Endothelial cell of umbilical vein (primary cell): ENCODE measurements around the gene EIF2S2. TPM values are rescaled to one million over a fixed set of nuclear protein-coding genes. Genes with fewer than 3 reads are reported as not detected.

Source experiments
- BruUV-seq: library from RNA; stranded (reverse); fragments of 400-500 nt; replicated peaks from 2 replicates; lab custom pipeline; 2021; lab: Mats Ljungman, UMichigan
- CTCF ChIA-PET: fragments of 300-600, 350-600 bp; sonication (Branson Sonifier 250); formaldehyde crosslinking; loops from one replicate; lab custom pipeline; 2021; ENCODE audit warnings: antibody characterized with exemption, inconsistent platforms; lab: Charles Lee
- POLR2A ChIA-PET: fragments of 300-600, 350-600 bp; sonication (Branson Sonifier 250); formaldehyde crosslinking; loops from one replicate; lab custom pipeline; 2021; ENCODE audit warnings: antibody characterized with exemption, inconsistent platforms; lab: Charles Lee
- DNase-seq: peaks from one replicate; pipeline ENCODE4 v3.0.0-alpha.2; 2011; ENCODE audit warnings: low read depth, low spot score
- FAIRE-seq: peaks from 2 replicates; lab custom pipeline; 2011; peaks lifted over from hg19 to GRCh38; lab: Jason Lieb, UNC
- H2AFZ ChIP-seq: 2 replicates; pipeline ENCODE4 v1.6.0; 2012; ENCODE audit warnings: low read depth, low read length, control low read depth, inconsistent platforms
- H3K27ac ChIP-seq: 2 replicates; pipeline ENCODE4 v1.5.1; 2011; ENCODE audit warnings: low read depth, mild to moderate bottlenecking, control low read depth, low read length, moderate library complexity; ENCODE audit not compliant: insufficient read depth
- H3K27me3 ChIP-seq, 2 experiments: 2 replicates each; pipeline versions ENCODE4 v1.6.0 to v1.6.1; 2011; ENCODE audit warnings: low read length in 2 of 2, mixed read lengths in 1 of 2; ENCODE audit not compliant: control insufficient read depth in 2 of 2, insufficient read depth in 2 of 2
- H3K36me3 ChIP-seq, 2 experiments: 2 replicates in 1 of 2; 3 replicates in 1 of 2; pipeline ENCODE4 v1.5.1; 2011; ENCODE audit warnings: low read length in 2 of 2, mild to moderate bottlenecking in 1 of 2, moderate library complexity in 1 of 2; ENCODE audit not compliant: control insufficient read depth in 2 of 2, insufficient read depth in 2 of 2; ENCODE audit errors: extremely low read depth in 1 of 2
- H3K4me1 ChIP-seq: 3 replicates; pipeline ENCODE4 v1.5.1; 2011; ENCODE audit warnings: mild to moderate bottlenecking, low read length; ENCODE audit not compliant: control insufficient read depth, insufficient read depth; ENCODE audit errors: extremely low read depth
- H3K4me2 ChIP-seq: 2 replicates; pipeline ENCODE4 v1.6.1; 2011; ENCODE audit warnings: low read length, control low read depth, mixed read lengths; ENCODE audit not compliant: insufficient read depth
- H3K4me3 ChIP-seq, 3 experiments: fragments of 200-600 bp in 1 of 3; sonication (generic), shearing (Covaris generic) in 1 of 3; replicated peaks in 1 of 3; 2 replicates each; pipeline ENCODE4 v1.5.1; 2011 to 2016; ENCODE audit warnings: control low read depth in 3 of 3, low read length in 3 of 3, mild to moderate bottlenecking in 2 of 3, inconsistent platforms in 1 of 3, low read depth in 1 of 3, moderate library complexity in 1 of 3; ENCODE audit not compliant: insufficient read depth in 1 of 3
- H3K79me2 ChIP-seq: 2 replicates; pipeline ENCODE4 v1.6.0; 2012; ENCODE audit warnings: low read length, inconsistent platforms; ENCODE audit not compliant: control insufficient read depth, insufficient read depth
- H3K9ac ChIP-seq: replicated peaks from 2 replicates; pipeline ENCODE3; 2011; ENCODE audit warnings: low read length, control low read depth; ENCODE audit not compliant: insufficient read depth; ENCODE audit errors: extremely low read depth
- H3K9me1 ChIP-seq: replicated peaks from 3 replicates; pipeline ENCODE4 v1.6.0; 2011; ENCODE audit warnings: mild to moderate bottlenecking, low read length; ENCODE audit not compliant: control insufficient read depth, insufficient read depth; ENCODE audit errors: extremely low read depth
- H3K9me3 ChIP-seq: replicated peaks from 2 replicates; pipeline ENCODE4 v1.5.1; 2012; ENCODE audit warnings: low read length, inconsistent platforms; ENCODE audit not compliant: control insufficient read depth, insufficient read depth
- H4K20me1 ChIP-seq: replicated peaks from 2 replicates; pipeline ENCODE3; 2011; ENCODE audit warnings: mild to moderate bottlenecking, low read length; ENCODE audit not compliant: control insufficient read depth, insufficient read depth; ENCODE audit errors: extremely low read depth
- EZH2 ChIP-seq: IDR thresholded peaks from 2 replicates; pipeline ENCODE4 v1.6.1; 2012; ENCODE audit warnings: borderline replicate concordance, low read depth, mild to moderate bottlenecking, moderate library complexity, low read length, inconsistent platforms; ENCODE audit not compliant: severe bottlenecking
- JUN ChIP-seq: IDR thresholded peaks from 2 replicates; pipeline ENCODE4 v1.6.1; 2011; ENCODE audit warnings: borderline replicate concordance, low read depth; ENCODE audit not compliant: insufficient read length, insufficient read depth
- MAX ChIP-seq: IDR thresholded peaks from 2 replicates; pipeline ENCODE4 v1.6.1; 2011; ENCODE audit not compliant: insufficient read depth, insufficient read length
- MYC ChIP-seq: IDR thresholded peaks from one replicate; pipeline ENCODE4 v1.6.1; 2011; ENCODE audit warnings: mild to moderate bottlenecking, low read depth, low read length
- POLR2A ChIP-seq: IDR thresholded peaks from 2 replicates; pipeline ENCODE4 v1.6.1; 2012; ENCODE audit warnings: low read depth, mild to moderate bottlenecking, control low read depth, low read length
- dilution Hi-C: fragments of 300-500 bp; cut with MboI; formaldehyde crosslinking; loops from one replicate; pipeline ENCODE4 v1.15.0; 2019; ENCODE audit warnings: low sequenced_read_pairs; ENCODE audit not compliant: extremely low pct_ligation_motif_present
- intact Hi-C: fragments of 100-400 bp; cut with micrococcal nuclease; formaldehyde crosslinking; loops from one replicate; pipeline ENCODE4 v1.10.0; 2022
- polyA plus RNA-seq, 4 experiments: library from polyadenylated mRNA; depleted of rRNA in 3 of 4; stranded (reverse) in 3 of 4; unstranded in 1 of 4; fragments of >200 nt; gene quantifications; 2 replicates each; pipeline versions ENCODE4 v1.2.1 to v1.2.3, GENCODE V29; 2011 to 2012; ENCODE audit warnings: missing spikeins in 1 of 4
- total RNA-seq: library from RNA; stranded (reverse); gene quantifications from 2 replicates; pipeline ENCODE4 v1.2.3, GENCODE V29; 2021
- TF ChIP-seq, protein P1 (sequence below), 2 donors: IDR thresholded peaks; 1 replicate in 1 of 2; 2 replicates in 1 of 2; pipeline ENCODE4 v1.5.1; 2011; ENCODE audit warnings: low read length in 2 of 2, mild to moderate bottlenecking in 2 of 2, moderate library complexity in 2 of 2, control low read depth in 1 of 2, inconsistent platforms in 1 of 2, low read depth in 1 of 2; ENCODE audit not compliant: insufficient read depth in 1 of 2; ENCODE audit errors: extremely low read depth in 1 of 2

Gene EIF2S2
- total and polyA plus RNA-seq, 2 donors (not counting 3 experiments of a cell fraction or from before 2014, with no cell fraction given): 38.8 to 99.3 TPM

DNA sequence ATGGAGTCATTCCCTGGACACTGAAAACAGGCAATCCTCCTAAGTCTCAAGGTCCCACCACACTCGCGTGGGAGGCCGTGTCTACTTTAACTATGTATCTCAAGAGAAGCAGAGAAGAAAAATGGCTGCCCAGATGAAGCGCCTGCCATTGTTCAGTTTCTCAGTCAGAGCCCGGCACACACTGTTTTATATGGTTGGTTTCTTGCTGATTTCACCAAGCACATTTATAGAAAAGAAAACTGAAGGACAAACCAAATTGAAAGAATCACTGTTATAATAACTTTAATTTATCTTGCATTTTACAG, 22.9 kb downstream of the EIF2S2 start:
- H3K9me3 ChIP-seq: no peaks in the 10 kb centered on the region
- CTCF ChIA-PET: no interaction called here
- TF ChIP-seq JUN (no peak), POLR2A (no peak), MAX (no peak)
- no peak overlapping the region for H3K27ac ChIP-seq
- H4K20me1 ChIP-seq: no peaks in the 10 kb centered on the region
- peaks cover 9% of the 10 kb centered on the region for H3K79me2 ChIP-seq
- dilution Hi-C loops (no loop called here), intact Hi-C loops (no loop called here)
- no peaks in the 10 kb centered on the region for H3K9me1 ChIP-seq
- H2AFZ ChIP-seq: no peak overlapping the region
- BruUV-seq: no TSS peak
- DNase-seq: no peak
- no peak overlapping the region for H3K9ac ChIP-seq
- no peak overlapping the region for H3K4me2 ChIP-seq
- POLR2A ChIA-PET: no interaction called here
- no peaks in the 10 kb centered on the region for H3K4me1 ChIP-seq
- no peaks in the 10 kb centered on the region for H3K27me3 ChIP-seq
- H3K36me3 ChIP-seq: peaks cover 40 to 51% of the 10 kb centered on the region in 2 experiments
- no peak for FAIRE-seq
- no peak overlapping the region for H3K4me3 ChIP-seq

DNA sequence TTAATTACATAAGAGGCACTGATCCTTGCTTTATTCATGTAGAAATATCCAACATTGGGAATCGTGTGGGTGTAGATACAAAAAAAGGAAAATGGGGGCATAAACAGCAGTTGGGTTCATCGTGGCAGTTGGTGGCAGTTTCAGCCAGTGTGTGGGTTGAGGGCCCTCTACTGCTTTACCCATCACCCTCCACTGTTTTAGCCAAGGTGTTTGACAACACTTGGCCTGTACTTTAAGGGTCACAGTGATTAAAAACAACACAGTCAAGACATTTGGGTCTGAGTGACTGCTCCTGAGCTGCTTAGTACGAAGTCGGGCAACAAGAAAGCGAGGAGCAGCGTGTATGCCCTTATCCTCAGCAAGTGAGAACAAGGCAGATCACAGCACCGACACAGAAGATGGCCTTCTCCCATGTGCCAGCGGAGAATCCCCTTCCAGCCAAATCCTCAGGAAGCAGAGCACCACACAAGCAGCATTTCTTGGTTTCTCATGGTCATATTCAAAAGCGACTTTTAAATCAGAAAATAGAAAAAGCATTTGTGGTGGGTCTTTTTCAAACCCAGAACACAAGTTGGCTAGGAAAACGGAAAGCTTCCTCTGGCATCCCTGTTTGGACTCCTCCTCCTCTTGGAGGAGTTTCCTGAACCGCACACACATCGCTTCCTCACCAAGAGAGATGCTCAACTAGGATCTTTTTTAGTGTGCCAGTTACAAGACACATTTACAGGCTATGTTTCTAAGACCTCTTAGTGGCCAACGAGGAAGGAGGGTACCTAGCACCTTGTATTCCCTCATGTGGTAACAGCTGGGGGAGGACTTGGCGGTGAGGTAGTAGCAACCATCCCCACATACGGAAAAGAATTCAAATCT, 23.5 kb downstream of the EIF2S2 start:
- Histone ChIP-seq H3K9ac (no peak overlapping the region), H3K36me3 (peaks cover 36 to 46% of the 10 kb centered on the region in 2 experiments), H3K27ac (no peak overlapping the region), H3K4me1 (no peaks in the 10 kb centered on the region), H3K4me2 (no peak overlapping the region), H3K27me3 (no peaks in the 10 kb centered on the region), H3K79me2 (peaks cover 5% of the 10 kb centered on the region), H3K9me3 (no peaks in the 10 kb centered on the region), H2AFZ (no peak overlapping the region), H3K4me3 (no peak overlapping the region), H4K20me1 (no peaks in the 10 kb centered on the region), H3K9me1 (no peaks in the 10 kb centered on the region)
- BruUV-seq: no TSS peak
- ChIA-PET POLR2A (no interaction called here), CTCF (no interaction called here)
- dilution Hi-C loops: no loop called here
- no peak for TF ChIP-seq EZH2
- no peak for TF ChIP-seq MAX
- no peak for TF ChIP-seq MYC
- TF ChIP-seq, protein P1, sequence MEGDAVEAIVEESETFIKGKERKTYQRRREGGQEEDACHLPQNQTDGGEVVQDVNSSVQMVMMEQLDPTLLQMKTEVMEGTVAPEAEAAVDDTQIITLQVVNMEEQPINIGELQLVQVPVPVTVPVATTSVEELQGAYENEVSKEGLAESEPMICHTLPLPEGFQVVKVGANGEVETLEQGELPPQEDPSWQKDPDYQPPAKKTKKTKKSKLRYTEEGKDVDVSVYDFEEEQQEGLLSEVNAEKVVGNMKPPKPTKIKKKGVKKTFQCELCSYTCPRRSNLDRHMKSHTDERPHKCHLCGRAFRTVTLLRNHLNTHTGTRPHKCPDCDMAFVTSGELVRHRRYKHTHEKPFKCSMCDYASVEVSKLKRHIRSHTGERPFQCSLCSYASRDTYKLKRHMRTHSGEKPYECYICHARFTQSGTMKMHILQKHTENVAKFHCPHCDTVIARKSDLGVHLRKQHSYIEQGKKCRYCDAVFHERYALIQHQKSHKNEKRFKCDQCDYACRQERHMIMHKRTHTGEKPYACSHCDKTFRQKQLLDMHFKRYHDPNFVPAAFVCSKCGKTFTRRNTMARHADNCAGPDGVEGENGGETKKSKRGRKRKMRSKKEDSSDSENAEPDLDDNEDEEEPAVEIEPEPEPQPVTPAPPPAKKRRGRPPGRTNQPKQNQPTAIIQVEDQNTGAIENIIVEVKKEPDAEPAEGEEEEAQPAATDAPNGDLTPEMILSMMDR (IDR thresholded peaks at IDR 0.05; ENCODE audit: extremely low read depth in 1 of 2, insufficient read depth in 1 of 2, low read depth in 1 of 2, low read length in 2 of 2): no peak
- TF ChIP-seq JUN: no peak
- peak; percentile 18 for TF ChIP-seq POLR2A
- intact Hi-C loops: no loop called here
- DNase-seq: no peak
- no peak for FAIRE-seq
